ENCODE data around the gene DCST2.

Gene DCST2

GRCh38 chr1:155008015-155008941 lies 25.3 kb downstream of the DCST2 start:
- peak; percentile 69 for DNase-seq

DNA sequence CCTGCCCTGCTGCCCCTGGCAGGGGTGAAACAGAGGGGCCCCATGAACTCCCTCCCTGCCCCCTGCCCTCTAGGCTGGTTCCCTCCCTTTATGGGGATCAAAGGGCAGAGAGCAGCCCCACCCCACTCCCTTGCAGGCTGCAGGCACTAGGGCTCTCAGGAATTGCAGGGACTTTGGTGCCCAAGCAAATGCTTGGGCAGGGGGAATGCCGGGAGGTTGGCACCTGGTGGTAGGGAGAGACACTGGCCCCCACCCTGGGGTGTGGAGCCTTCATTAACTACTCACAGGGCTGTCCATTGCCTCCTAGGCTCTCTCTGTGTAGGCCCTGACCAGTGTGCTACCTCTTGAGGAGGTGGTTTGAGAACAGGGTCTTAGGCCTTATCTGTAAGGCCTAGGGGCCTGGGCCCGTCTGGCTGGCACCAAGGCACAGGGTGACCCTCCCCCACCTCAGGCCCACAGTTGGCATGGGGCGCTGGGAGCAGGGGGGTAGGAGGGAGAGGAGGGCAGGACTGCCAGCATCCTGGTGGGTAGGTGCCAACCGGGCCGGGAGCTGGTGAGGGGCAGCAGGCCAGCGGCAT lies 26.2 kb downstream of the DCST2 start:
- DNase-seq, result no peak

- peak; percentile 85 for DNase-seq
These were observed 26.9 kb downstream of the DCST2 start for GRCh38 chr1:155006601-155007101.

- DNase-seq, result no peak
These were observed 28.2 kb downstream of the DCST2 start for GRCh38 chr1:155005076-155006011.

DNA sequence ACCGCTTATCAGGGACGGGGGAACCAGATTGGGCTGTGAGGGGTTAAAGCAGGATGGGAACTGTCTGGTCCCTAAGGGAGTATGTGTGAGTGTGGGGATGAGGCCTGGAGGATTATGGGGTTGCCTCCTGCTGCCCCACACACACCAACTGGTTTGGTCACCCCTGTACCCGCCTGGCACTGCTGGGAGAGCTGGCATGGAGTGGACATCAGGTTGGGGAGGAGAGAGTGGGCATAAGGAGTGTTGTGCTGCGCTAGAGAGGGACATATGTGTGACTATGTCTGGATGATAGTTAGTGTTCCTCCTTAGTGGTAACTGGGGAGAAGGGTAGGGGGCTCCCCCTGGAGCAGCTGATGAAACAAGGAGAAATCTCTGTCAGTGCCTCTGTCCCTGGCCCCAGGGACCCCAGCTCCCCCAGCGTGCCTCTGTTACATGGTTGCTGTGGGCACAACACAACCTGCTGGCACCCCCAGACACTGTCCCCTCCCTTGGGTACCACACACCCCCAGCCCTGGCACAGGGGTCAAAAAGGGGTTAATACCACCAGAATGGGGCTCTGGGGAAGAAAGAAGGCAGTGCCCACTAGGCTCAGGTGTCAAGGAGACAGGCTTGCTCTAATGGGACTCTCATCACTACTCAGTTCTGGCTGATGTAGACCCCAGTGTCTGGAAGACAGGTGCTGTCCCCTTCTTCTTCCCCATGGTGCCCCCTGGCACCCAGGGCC lies 29.1 kb downstream of the DCST2 start:
- no peak for DNase-seq

DNA sequence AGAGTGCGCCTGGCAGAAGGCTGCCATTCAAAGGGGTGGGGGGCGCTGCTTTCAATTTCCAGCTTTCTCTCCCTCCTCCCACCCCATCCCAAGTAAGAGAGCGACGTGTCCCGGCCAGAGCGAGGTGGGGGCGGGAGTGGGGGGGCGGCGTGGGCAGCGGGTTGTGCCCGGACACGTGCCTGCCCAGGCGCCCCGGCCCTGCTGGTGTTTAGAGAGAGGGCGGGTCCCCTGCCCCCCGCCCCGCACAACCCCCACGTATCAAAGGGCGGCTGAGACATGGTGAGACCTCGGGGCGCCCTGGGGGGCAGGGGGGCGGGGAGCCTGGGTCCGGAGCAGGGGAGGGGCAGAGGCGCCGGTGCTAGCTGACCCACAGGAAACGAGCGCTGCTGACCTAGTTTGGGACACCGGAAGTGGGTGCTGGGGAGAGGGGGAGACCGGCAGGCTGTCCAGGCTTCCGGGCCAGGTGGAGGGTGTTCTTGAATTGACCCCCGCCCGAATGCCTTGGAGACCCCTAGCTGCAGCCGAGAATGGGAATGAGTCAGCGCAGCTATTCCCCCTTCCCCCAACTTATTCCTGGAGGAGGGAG lies 29.7 kb downstream of the DCST2 start:
- peak; percentile 41 for DNase-seq

- DNase-seq, result peak; percentile 49
These were observed 30.3 kb downstream of the DCST2 start for GRCh38 chr1:155003227-155003765.

- DNase-seq, result peak; percentile 48
These were observed 30.9 kb downstream of the DCST2 start, which contains the start of gene ZBTB7B for GRCh38 chr1:155002464-155003226. TSS of gene ZBTB7B (plus strand) at chr1:155002802. CDS start at chr1:155014661, 11,859 bp downstream.

DNA sequence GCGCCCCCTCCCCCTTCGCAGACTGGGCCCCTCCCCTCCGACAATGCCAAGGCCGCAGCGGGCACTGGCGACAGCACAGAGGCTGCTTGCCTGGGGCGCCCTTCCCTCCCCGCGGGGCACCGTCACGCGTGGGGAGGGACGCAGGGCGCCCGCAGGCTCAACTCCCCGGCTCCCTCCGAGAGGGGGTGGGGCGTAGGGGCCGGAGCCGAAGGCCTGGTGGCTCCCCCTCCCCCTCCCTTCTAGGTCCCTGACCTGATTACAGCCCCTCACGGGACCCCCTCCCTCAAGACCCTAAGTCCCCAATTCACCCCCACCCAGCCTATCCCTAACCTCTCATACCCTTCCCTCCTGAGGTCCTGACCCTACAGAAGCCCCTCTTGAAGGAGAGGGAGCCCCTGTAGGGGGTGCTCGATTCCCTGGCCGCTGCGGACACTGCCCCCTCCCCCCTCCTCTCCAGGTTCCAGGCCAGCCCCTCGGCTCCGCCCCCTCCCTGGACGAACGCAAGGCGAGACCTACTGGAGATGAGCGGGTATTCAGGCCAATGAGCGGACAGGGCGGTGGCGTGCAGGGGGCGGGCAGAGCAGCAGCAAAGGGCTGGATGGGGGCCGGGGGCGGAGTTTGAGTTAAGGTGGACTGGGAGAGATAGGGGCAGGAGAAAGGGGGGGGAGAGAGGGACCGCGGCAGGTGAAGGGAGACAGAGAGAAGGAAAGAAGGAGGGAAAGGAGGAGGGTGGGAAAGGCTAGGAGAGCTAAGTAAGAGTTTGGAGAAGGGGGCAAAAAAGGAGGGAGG lies 31.7 kb downstream of the DCST2 start:
- peak; percentile 100 for DNase-seq

- DNase-seq, result no peak
These were observed 32.2 kb downstream of the DCST2 start for GRCh38 chr1:155001425-155001674.

- peak; percentile 94 for DNase-seq
These were observed 32.7 kb downstream of the DCST2 start for GRCh38 chr1:155000726-155001424.

GRCh38 chr1:155000411-155000725 lies 33.2 kb downstream of the DCST2 start:
- no peak for DNase-seq

- DNase-seq, result peak; percentile 61
These were observed 33.8 kb downstream of the DCST2 start for GRCh38 chr1:154999571-155000410.

- peak; percentile 92 for DNase-seq
These were observed 34.6 kb downstream of the DCST2 start for GRCh38 chr1:154998818-154999570.

DNA sequence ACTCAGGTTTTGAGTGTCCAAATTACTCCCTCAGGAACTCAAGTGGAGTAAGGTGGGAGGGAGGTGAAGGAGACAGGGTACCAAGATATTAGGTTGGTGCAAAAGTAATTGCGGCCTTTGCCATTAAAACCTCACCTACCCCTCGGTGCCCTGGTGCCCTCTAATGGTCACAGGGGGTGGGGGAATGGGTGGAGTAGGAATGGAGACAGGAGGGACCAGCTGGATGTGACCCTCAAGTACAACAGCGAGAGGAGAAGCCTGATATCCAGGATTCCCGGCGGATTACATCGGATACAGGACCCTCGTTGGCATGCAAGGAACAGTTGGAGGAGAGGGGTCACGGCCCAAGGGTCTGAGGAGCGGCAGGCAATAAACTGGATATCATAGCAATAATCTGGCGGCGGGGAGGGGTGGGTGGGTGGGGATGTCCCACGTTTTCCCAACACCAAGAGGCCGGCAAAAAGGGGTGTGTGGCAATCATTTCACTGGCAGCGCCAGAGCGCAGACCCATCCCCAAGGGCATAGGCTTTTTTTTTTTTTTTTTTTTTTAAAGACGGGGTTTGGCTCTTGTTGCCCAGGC lies 35.3 kb downstream of the DCST2 start:
- peak; percentile 65 for DNase-seq

GRCh38 chr1:154996966-154997701 lies 36.4 kb downstream of the DCST2 start:
- DNase-seq, result peak; percentile 61
